OCI-LY1 (cell line): ENCODE data around the gene MED15.

Experiments used
- EZH2 ChIP-seq: fragments of 200-600 bp; sonication (generic), shearing (Covaris generic); IDR thresholded peaks from 2 replicates; pipeline ENCODE4 v1.8.0; 2017; ENCODE audit warnings: borderline replicate concordance, mixed run types, mild to moderate bottlenecking, antibody characterized with exemption, low read length, moderate library complexity, mixed read lengths
- TF ChIP-seq, protein P1 (sequence below): fragments of 200-600 bp; sonication (generic), shearing (Covaris generic); IDR thresholded peaks from 2 replicates; pipeline ENCODE4 v1.5.1; 2017; ENCODE audit warnings: mild to moderate bottlenecking, antibody characterized with exemption, low read length, moderate library complexity, mixed read lengths

DNA sequence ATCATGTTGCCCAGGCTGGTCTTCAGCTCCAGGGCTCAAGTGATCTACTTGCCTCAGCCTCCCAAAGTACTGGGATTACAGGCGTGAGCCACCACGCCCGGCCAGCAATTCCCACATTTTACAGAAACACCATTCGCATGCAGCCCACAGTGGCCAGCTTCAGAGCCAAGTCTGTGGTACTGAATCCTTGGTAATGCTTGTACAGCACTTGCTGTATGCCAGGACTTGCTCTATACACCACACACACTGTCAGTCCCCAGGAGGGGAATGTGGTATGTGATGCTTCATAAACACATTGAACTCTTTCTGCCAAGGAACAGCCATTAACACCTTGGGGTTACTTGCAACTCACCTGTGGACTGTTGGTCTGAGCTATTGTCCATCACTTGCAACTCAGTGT is 119.4 kb downstream of the MED15 start:
- TF ChIP-seq, protein P1, sequence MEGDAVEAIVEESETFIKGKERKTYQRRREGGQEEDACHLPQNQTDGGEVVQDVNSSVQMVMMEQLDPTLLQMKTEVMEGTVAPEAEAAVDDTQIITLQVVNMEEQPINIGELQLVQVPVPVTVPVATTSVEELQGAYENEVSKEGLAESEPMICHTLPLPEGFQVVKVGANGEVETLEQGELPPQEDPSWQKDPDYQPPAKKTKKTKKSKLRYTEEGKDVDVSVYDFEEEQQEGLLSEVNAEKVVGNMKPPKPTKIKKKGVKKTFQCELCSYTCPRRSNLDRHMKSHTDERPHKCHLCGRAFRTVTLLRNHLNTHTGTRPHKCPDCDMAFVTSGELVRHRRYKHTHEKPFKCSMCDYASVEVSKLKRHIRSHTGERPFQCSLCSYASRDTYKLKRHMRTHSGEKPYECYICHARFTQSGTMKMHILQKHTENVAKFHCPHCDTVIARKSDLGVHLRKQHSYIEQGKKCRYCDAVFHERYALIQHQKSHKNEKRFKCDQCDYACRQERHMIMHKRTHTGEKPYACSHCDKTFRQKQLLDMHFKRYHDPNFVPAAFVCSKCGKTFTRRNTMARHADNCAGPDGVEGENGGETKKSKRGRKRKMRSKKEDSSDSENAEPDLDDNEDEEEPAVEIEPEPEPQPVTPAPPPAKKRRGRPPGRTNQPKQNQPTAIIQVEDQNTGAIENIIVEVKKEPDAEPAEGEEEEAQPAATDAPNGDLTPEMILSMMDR, result no peak
- TF ChIP-seq EZH2, result no peak
